NCI-H1436 treated with DMSO at 0.1 percent for 48 hours (cell line): ENCODE results near the gene FBXL16.

Experiments
- DNase-seq: peaks from one replicate; lab custom pipeline; 2025; lab: John Stamatoyannopoulos, UW

FBXL16 gene

GRCh38 chr16:660459-661183 is 45.0 kb downstream of the FBXL16 start:
- DNase-seq = no peak

DNA sequence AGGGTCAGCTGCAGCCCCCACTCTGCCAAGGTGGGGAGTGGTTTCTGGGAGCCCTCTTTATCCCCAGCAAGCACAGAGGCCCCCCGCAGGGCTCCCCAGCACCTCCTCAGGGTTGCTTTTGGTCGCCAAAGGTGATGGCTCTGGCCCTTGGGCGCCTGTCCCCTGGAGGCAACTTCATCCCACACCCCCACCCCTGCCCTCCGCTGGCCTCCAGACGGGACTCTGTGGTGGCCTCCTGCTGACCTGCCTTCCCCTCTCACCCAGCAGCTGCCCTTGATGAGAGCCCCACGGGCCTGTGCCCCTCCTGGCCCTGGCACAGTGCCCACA is 45.5 kb downstream of the FBXL16 start:
- no peak for DNase-seq

DNA sequence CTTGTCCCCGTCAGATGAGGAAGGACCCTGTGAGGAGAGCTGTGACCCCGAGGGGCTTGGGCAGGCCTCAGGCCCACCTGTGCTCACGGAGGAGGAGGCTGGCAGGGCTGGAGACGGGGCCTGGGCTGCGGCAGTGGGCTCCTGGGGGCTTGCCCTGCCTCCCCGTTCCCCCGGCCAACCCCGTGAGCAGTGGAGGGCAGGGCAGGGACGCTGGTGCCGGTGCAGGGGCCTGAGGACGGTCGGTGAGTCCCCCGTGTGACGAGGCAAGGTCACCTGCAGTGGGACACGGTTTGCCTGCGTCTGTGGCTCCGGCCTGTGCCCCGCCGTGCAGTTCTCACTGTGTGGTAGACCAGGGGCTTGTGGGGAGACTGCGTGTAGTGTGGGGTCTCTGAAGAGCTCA is 46.0 kb downstream of the FBXL16 start:
- no peak for DNase-seq

GRCh38 chr16:658679-659571 is 46.7 kb downstream of the FBXL16 start:
- no peak for DNase-seq

DNA sequence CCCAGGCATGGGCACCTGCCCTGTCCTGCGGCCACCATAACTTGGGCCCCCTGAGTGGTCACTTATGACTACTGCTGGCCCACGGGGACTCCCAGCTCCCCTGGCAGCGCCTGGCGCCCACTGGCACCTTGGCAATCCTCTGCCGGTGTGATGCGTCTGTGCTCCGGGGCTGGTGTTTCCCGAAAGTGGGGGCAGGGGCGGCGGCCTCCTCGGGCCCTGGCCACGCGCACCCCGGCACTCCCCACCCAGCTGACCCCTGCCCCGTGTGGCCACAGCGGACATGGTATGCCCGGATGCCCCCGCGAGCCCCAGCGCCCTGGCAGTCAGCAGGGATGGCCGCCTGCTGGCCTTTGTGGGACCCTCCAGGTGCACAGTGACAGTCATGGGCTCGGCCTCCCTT is 48.1 kb downstream of the FBXL16 start:
- no peak for DNase-seq

GRCh38 chr16:654034-654433 is 51.6 kb downstream of the FBXL16 start:
- DNase-seq = no peak

GRCh38 chr16:652454-653305 is 52.9 kb downstream of the FBXL16 start:
- no peak for DNase-seq

DNA sequence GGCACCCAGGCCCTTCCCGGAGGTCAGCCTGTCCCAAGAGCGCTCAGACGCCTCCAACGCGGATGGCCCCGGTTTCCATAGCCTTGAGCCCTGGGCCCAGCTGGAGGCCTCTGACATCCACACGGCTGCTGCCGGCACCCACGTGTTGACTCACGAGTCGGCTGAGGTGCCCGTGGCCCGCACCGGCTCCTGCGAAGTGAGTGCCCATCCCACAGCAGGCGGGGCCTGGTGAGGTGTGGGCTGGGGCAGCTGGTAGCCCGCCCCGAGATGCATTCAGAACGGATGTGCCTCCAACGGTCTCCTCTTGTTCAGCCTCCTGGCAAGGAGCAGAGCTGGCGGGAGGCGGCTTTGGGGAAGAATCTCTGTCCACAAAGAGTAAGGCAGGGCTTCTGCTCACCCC is 53.8 kb downstream of the FBXL16 start:
- no peak for DNase-seq

DNA sequence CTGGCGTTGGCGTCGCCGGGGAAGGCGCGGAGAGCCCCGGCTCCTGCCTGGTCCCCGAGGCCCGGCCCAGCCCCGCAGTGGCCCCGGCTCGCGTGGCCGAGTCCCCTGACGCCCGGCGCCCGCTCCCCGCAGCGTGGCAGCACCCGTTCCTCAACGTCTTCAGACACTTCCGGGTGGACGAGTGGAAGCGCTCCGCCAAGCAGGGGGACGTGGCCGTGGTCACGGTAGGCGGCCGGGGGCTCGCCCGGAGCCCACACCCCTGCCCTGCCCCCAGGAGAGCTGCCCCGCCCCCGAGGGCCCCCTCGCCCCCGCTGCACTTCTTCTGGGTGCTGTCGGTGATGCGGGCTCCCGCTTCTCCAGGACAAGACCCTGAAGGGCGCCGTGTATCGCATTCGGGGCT is 56.0 kb downstream of the FBXL16 start:
- no peak for DNase-seq

- peak; percentile 42 for DNase-seq
Measured at GRCh38 chr16:648781-649589, 56.6 kb downstream of the FBXL16 start, which contains the start of gene WDR90. WDR90 (plus strand) TSS chr16:649365; CDS start chr16:649417, 52 bp downstream.

GRCh38 chr16:648071-648780 is 57.4 kb downstream of the FBXL16 start:
- no peak for DNase-seq

- no peak for DNase-seq
Measured at GRCh38 chr16:647173-647902, 58.3 kb downstream of the FBXL16 start.

GRCh38 chr16:646679-647172 is 58.9 kb downstream of the FBXL16 start:
- DNase-seq = no peak

DNA sequence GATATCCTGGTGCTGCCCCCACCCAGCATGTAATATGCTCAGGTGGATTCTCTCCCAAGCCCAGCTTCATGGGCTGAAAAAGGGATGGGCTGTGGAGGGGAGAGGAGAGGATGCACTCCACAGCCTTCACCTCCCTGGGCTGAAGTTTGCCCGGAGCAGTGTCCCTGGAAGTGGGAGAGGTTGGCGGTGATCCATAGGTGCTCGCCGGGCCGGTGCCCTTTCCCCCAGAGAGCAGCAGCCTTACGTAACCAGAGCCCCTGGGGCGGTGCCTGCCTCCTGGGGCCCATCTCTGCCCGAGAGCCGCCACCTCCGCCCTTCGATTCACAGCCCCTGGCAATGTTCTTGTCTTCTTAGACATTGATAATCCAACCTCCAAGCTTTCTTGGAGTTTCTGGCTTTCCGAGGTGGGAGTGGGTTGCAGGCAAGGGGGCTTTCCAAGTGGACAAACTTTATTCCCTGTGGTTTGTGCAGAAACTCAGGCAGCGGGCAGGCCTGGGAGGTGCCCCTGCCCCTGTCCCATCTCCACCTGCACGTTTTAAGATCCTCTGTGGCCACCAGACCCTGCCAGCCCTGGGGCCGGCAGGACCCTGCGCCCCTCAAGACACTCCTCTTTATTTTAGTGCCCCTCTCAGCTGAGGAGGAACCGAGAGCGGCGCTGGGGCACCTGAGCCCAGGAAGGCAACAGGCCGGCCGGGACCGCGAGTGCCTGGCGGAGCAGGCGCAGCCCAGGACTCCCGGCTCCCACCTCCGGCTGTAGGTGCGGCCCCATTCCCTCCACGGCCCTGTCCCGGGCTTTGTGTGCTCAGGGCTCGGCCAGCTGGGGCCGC is 59.5 kb downstream of the FBXL16 start:
- no peak for DNase-seq

GRCh38 chr16:644556-644955 is 61.0 kb downstream of the FBXL16 start:
- no peak for DNase-seq

- DNase-seq = no peak
Measured at GRCh38 chr16:643050-643368, 62.6 kb downstream of the FBXL16 start.
